Renal cortex interstitium (tissue), 15 donors: ENCODE results near the gene EPS8. TPM values are rescaled to one million over a fixed set of nuclear protein-coding genes. Genes with fewer than 3 reads are reported as not detected.

Experiments used
- DNase-seq, 11 donors: peaks; one replicate each; pipeline ENCODE4 v3.0.0-alpha.2; 2013; ENCODE audit warnings: low read depth in 9 of 11, low spot score in 4 of 11; ENCODE audit errors: extremely low read depth in 1 of 11
- long read RNA-seq, 16 experiments: transcript quantifications; one replicate each; lab custom pipeline, GENCODE V29; 2026
- polyA plus RNA-seq, 3 donors: library from polyadenylated mRNA; unstranded; fragments of 120-200 nt; gene quantifications; one replicate each; pipeline ENCODE4 v1.2.1, GENCODE V29; 2013; ENCODE audit not compliant: insufficient read length in 3 of 3

The EPS8 gene
- 10 to 100 TPM; 51.0 to 69.1 (median 66.2) TPM for polyA plus RNA-seq
- long read RNA-seq, donor 1, partial matches to known transcripts, result 0 of 3 reads
- long read RNA-seq, donor 1, other reads (novel, unspliced or antisense), result 0 of 3 reads
- long read RNA-seq, donor 2, result 0 reads
- long read RNA-seq, donor 3, partial matches to known transcripts, result 89 of 190 reads
- long read RNA-seq, donor 3, other reads (novel, unspliced or antisense), result 98 of 190 reads
- long read RNA-seq, donor 4, result 0 reads
- long read RNA-seq, donor 5, result 0 reads
- long read RNA-seq, donor 6, partial matches to known transcripts, result 10 of 14 reads
- long read RNA-seq, donor 6, other reads (novel, unspliced or antisense), result 0 of 14 reads
- long read RNA-seq, donor 7, partial matches to known transcripts, result 143 of 144 reads
- long read RNA-seq, donor 7, other reads (novel, unspliced or antisense), result 0 of 144 reads
- long read RNA-seq, donor 8, partial matches to known transcripts, result 12 of 16 reads
- long read RNA-seq, donor 8, other reads (novel, unspliced or antisense), result 0 of 16 reads
- long read RNA-seq, donor 9, partial matches to known transcripts, result 149 of 151 reads
- long read RNA-seq, donor 9, other reads (novel, unspliced or antisense), result 0 of 151 reads
- long read RNA-seq, donor 10, partial matches to known transcripts, result 0 of 5 reads
- long read RNA-seq, donor 10, other reads (novel, unspliced or antisense), result 0 of 5 reads
- long read RNA-seq, donor 11, partial matches to known transcripts, result 0 of 1 reads
- long read RNA-seq, donor 11, other reads (novel, unspliced or antisense), result 0 of 1 reads
- long read RNA-seq, donor 12, partial matches to known transcripts, result 173 of 175 reads
- long read RNA-seq, donor 12, other reads (novel, unspliced or antisense), result 0 of 175 reads
- long read RNA-seq, donor 13, result 0 reads
- long read RNA-seq, donor 14, partial matches to known transcripts, result 0 of 1 reads
- long read RNA-seq, donor 14, other reads (novel, unspliced or antisense), result 0 of 1 reads
- long read RNA-seq, donor 15, result 0 reads
- long read RNA-seq, donor 16, transcript EPS8-221 (21 exons, 3,873 nt), result major isoform, 8 of 480 reads
- long read RNA-seq, donor 16, partial matches to known transcripts, result 462 of 480 reads
- long read RNA-seq, donor 16, other reads (novel, unspliced or antisense), result 10 of 480 reads

DNA sequence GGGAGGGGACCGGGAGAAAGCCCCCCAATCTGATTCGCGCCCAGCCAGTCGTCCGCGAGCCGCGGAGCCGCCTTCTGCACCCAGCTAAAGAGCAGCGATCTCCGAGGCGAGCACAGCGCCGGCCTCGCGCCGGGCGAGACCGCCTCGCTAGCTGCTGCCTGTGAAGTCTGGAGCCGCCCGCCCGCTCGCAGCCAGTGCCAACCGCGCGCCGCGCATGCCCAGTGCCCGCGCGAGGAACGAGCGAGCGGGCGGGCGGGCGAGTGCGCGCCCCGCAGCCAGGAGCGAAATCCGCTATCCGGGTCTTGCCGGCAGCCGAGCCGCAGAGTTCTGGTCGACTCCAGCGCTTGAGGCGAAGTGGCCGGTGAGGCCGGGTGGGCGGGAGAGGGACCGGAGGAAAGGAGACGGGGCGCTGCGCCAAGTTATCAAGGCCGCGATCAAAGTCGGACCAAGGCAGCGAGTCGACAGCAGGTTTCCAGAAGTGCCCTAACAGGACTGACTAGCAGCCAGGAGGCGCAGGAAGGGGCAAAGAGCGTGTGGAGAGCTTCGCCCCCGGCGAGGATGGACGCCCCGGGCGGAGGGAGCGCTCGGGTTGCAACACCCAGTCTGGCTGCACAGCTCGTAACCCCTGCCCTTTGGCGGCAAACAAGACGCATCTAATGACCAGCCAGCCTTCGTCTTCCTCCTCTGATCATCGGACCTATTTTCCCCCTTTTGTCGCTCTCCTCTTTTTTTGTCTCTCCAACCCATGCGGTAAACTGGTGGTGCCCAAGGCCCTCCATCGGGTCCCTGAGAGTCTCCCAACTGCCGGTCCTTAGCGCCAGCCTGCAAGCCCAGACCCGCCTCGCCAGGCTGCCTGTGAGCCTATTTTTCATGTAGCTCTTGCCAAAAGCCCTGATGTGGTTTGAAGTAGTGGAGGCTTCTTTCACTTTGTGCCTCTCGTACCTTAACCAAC lies at the start of gene EPS8:
Gene EPS8 (minus strand): TSS at position 169 of the 952 bp plus-strand sequence. CDS start 106,437 bp downstream, outside the sequence.
- DNase-seq, result peak; percentile 81 to 92 (median 88)

DNA sequence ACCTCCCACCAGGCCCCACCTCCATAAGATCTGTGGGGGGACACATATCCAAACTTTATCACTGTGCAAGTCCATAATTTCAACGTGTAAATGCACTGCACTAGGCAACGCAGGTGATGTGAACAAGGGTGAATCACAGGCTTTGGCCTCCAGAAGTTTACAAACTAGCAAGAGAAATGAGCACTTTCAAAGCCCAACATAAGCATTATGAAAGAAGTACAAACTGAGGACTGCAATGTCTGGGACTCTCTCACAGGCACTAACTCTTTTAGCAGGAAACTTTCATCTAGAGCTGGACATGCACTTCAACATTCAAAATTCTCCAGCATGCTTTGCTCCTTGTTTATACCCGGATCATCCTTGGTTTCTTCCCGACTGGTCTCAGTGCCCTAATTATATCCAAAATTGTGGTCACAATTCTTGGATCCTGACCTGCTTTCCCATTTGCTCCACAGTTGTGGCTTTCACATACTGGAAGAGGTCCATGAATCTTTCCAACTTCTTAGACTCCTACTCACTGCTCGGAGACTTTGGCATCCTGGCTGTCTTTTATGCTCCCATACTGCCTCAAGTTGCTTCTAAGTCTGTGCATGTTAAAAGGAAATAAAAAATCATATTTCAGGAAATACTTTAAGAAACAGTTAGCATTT lies 48.1 kb upstream of the EPS8 start:
- DNase-seq, result no peak

DNA sequence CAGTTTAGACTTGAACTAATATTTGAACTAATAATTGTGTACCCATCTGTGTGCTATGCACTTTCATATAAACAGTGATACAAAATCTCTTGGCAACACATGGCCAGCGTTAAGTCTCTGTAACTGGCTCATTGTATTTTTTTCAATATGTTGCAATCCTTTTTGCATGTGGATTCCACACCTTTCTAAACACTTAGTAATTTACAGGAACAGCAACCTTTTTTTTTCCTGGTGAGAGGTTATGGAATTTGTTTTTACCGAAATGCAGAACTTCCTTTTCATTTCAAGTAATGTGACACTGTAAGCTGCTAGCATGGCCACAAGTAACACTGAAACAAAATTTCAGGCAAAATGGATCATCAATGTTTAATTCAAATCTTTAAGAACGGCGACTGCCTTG lies 45.4 kb upstream of the EPS8 start:
- no peak for DNase-seq

DNA sequence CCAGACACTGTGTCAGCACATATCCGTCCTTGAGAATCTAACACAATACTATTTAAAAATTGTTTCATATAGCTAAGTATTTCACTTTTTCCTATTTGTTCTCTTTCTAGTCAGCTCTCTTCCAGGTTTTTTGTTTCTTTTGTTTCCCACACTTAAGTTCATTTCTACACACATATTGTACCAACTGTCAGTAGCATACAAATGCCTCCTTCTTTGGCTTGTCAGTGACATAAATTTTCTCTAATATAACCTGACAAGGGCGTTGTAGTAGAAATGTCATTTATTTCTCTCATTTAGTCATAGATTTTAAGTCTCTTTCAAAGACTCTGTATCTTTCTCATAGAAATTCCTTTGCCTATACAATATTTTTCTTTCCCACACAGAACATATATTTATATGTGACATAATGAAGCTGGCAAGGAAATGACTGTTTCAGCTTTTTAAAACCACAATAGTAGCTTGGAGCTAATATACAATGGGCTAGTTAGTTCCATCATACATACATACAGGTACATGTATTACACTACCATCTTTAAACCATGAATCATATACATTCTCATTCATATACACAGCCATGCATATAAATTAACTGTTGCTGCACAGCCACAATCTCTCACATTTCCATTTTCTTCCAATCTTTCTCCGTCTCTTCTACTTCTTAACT lies 42.3 kb upstream of the EPS8 start:
- DNase-seq, result no peak

DNA sequence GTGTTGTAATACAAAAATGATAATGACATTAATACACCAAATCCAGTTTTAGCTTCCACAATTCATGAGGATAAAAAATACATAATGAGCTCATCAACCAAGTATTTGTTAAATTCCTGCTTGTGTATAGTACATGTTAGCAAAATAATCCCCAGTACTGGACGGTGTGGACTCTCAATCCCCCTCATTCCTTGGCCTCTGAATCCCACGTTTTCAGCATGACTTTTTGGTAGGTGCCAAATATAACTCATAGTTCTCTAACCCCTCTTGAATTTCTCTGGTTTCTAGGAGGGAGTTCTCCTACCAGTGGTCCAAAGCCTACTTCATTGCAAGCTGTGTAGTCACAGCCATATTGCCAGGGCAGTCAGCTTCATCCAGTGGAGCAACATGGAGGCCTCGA lies 41.4 kb upstream of the EPS8 start:
- DNase-seq, result no peak

DNA sequence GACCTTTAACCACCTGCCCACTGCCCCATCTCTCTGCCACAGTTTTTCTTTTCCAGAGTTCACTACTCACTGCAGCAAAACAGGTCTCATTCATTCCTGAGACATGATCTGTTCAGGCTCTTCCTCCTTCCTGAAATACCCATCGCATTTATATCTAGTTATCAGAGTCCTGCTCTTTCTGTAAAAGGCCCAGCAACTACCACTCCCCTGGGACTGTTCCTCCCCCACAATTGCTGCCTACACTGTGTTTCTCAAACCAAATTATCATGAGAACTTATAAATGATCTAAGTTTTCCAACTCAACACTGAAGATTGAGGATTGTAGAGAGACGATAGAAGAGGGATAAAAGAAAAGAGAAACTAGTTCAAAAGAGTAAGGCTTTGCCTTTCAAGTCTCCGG lies 40.8 kb upstream of the EPS8 start:
- DNase-seq, result no peak

DNA sequence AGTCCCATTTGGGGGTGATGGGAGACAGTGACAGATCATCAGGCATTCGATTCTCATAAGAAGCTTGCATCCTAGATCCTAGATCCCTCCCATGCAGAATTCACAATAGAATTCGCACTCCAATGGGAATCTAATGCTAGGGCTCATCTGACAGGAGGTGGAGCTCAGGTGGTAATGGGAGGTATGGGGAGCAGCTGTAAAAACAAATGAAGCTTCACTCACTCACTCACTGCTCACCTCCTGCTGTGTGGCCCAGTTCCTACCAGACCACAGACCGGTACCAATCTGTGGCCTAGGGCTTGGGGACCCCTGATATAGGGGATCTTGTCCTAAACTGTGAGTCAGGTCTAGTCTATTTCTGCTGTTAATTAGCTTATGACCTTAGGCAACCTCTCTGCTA lies 40.1 kb upstream of the EPS8 start:
- DNase-seq, result no peak

DNA sequence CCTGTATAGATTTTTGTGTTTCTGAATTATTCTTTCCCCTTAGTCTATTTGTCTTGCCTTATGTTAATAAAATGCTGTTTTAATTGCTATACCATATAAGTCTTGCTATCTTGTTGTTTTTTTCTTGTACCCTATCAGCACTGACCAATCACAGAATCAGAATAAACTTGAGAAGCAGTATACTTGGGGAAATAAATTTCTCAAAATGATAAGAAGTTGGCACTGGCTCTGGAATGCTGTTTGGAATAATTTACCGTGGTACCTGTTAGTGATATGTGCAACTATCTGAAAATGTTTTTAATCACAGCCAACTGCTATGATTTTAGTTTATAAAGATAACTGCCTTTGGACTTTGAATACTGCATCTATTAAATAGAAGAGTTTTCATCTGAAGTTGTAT lies 37.9 kb upstream of the EPS8 start:
- DNase-seq, result no peak

DNA sequence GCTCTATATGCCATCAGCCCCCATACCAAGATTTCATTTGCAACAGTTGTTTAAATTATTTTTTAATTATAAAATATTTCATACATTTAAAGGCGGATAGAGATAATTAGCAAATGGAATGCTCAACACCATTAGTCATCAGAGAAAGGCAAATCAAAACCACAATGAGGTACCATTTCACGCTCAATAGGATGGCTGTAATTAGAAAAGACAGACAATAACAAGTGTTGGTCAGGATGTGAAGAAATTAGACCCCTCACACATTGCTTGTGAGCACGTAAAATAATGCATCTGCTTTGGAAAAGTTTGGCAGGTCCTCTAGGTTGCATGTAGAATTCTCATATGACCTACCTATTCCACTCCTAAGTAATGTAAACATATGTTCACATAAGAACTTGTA lies 35.3 kb upstream of the EPS8 start:
- no peak for DNase-seq

DNA sequence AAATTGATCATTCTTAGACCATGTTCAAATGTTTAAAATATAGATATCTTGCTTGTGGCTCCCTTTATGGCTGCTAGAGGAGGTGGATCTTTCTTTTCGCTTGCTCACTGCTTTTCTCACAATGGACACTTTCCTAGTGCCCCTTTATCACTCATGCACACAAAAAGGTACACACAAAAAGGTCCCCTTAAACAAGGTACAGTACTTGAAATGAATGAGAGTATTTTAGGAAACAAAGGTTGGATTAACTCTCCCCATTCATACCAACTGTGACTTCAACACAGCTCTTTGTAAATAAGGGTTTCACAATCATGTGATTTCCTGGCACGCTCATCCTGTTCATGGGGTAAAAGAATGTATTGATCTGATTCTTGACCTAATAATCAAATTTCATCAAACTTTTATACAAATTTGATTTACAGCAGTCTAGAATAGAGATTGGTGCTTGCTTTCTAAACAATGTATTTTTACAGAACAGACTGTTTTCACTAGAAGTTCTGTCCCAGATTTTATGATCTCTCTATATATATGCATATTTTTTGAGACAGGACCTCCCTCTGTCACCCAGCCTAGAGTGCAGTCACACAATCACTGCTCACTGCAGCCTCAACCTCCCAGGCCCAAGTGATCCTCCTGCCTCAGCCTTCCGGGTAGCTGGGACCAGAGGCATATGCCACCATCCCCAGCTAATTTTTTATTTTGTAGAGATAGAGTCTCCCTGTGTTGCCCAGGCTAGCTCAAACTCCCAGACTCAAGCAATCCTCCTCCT lies 34.4 kb upstream of the EPS8 start:
- DNase-seq, result no peak

DNA sequence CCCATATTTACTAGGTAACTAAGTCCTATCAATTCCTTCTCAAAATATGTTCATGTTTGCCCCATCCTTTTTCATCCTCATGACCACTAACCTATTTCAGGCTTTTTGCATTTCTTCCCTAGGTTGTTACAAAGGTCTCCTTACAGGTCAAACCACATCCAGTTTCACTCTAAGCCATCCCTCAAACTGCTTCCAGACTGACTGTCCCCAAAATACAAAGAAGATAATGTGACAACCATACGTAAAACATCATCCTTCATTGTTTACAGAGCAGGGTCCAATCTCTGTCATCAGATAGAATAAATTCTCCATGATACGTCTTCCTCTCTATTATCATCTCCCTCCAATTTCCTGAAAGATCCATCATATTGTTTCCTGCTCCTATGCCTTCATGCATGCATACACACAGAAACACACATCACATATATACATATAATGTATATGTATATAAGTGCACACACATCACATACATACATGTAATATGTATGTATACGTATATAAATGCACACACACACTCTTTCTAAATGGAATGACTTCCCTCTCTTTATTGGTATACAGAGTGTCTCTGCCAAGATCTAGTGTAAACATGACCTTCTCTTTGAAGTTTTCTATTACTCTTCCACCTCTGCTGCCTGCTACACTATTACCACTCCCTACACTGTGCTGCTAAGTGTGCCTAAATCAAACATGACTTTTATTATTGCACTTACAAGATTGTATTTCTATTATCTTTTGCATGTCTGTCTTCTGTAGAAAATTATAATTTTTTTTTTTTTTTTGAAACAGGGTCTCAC lies 30.7 kb upstream of the EPS8 start:
- DNase-seq, result no peak

DNA sequence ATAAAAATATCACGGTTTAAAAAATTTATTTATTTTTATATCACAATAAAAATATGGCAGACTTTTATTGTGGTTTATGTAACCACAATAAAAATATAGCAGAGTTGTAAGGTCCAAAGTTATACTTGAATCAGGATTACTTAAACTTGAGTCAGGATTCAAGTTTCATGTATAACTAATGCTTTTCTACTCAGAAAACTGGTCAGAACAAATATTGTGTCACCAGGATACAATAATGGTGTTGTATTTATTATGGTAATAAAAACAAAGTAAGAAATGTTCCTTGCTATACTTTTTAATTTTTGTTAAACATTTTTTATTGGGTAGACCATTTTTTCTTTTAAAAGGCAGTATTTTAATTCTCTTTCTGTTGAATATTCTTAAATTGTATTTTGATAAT lies 29.2 kb upstream of the EPS8 start:
- no peak for DNase-seq

DNA sequence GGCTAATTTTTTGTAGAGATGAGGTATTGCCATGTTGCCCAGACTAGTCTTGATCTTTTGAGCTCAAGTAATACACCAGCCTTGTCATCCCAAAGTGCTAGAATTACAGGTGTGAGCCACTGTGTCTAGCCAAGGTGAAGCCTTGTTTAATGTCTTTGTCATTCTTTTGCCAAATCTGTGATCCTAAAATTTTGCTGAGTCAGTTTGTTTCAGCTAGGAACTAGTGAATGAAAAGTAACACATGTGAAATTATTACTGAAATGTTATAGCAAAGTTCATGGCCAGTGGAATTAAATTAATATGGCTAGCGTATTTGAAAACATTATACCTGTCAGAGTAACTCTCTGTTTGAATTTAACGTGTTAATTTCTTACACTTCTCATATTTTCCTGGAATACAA lies 26.5 kb upstream of the EPS8 start:
- no peak for DNase-seq

DNA sequence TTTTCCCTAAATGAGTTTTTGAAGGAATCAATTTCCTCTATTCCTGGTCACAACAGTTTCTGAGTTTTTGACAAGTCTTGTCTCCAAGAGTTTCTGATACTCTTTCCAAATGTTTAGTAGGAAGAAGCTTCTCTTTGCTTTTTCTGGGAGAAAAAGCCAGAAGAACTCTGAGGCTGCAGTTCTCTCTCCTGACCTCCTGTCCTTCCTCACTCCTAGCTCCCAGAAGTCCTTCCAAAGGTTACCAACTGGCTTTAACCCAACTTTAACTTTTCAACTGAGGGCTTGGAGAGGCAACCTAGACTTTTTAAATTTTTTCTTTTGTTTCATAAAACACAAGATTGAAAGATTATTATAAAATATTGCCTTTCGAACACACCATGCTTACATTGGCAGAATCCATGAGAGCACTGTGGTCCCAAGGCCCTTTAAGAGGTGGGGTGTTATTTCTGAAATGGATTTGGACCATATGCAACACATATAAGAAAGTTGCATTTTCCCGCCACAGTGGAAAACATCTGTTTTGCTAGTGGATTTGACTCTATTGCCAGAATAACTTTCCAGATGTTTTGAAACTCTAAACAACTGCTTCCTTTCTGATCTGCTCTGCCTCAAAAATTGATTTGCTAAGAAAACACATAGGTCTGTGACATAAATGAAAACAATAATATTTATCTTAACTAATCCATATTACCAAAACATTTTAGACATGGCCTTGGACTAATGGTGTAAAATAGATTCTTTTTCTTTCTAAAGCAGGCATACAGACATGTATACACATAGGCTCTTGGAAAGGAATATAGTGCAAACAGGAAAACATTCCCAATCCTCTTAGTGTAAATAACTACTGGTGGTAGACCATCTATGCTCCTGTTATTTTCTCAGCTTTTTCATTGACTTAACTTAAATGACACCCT lies 22.3 kb upstream of the EPS8 start:
- DNase-seq, result peak in 4 of 11 donors; percentile 23 to 38 (median 30)

DNA sequence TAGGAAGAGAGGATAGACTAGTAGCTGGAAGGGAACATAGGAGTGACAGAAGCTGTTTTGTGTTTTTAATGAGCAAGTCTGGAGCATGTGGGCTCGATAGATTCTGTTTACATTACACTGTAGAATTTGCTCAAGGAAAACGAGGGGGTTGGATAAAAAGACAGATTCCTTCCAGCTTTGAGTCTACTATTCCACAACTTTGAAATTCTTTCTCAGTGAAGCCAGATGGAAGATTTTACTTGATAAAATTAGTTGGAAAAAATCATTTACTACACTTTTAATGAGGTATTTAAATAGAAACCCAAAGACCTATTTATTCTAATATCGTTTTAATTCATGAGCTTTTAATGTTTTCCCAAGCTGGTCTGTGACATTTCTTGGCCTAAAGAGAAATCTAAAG lies 19.5 kb upstream of the EPS8 start:
- DNase-seq, result peak in 5 of 11 donors; percentile 33 to 55 (median 37)
